K562 (cell line): Measurements from ENCODE around the gene KCNG1. TPM values are rescaled to one million over a fixed set of nuclear protein-coding genes. Genes with fewer than 3 reads are reported as not detected.

Experiments used
- ATAC-seq: fragments of 200-7000 bp; cut with Tn5 transposase; 3 replicates; pipeline ENCODE4 v1.9.1; 2020; ENCODE audit warnings: moderate library complexity
- BruUV-seq: library from RNA; stranded (reverse); fragments of 400-500 nt; replicated peaks from 2 replicates; lab custom pipeline; 2021; lab: Mats Ljungman, UMichigan
- CTCF ChIA-PET: fragments of 300-600 bp; formaldehyde crosslinking; extraction: SDS; loops from one replicate; lab custom pipeline; 2021; ENCODE audit warnings: low intra/inter-chr PET ratio; lab: Yijun Ruan, JAX
- POLR2A ChIA-PET: fragments of 300-600, 350-650 bp; sonication (Branson Sonifier 250); formaldehyde crosslinking; extraction: SDS; loops from one replicate; lab custom pipeline; 2021; ENCODE audit warnings: antibody characterized with exemption, inconsistent platforms; lab: Yijun Ruan, JAX
- DNase-seq, 4 experiments: peaks; one replicate each; pipeline versions ENCODE4 v3.0.0 to v3.0.0-alpha.2; 2011 to 2018; ENCODE audit warnings: low spot score in 3 of 4, mixed read lengths in 3 of 4; ENCODE audit errors: extremely low read depth in 1 of 4
- FAIRE-seq: peaks from 2 replicates; lab custom pipeline; 2011; peaks lifted over from hg19 to GRCh38; lab: Jason Lieb, UNC
- H2AFZ ChIP-seq: 2 replicates; pipeline ENCODE4 v1.6.0; 2011; ENCODE audit warnings: low read depth, low read length, control low read depth, inconsistent platforms
- H3K27ac ChIP-seq: fragments of 200-600 bp; 3 replicates; pipeline ENCODE4 v1.8.0; 2011; ENCODE audit warnings: low read depth, mild to moderate bottlenecking, control low read depth, inconsistent platforms, low read length, moderate library complexity, mixed read lengths; ENCODE audit errors: extremely low read depth
- H3K27me3 ChIP-seq, 2 experiments: fragments of 300-600 bp in 1 of 2; 2 replicates in 1 of 2; 3 replicates in 1 of 2; pipeline versions ENCODE4 v1.6.0 to v1.8.0; 2011; ENCODE audit warnings: inconsistent platforms in 2 of 2, low read length in 2 of 2, mild to moderate bottlenecking in 1 of 2, mixed read lengths in 1 of 2, moderate library complexity in 1 of 2; ENCODE audit not compliant: control insufficient read depth in 2 of 2, insufficient read depth in 2 of 2
- H3K36me3 ChIP-seq: fragments of 300-600 bp; 3 replicates; pipeline ENCODE4 v1.8.0; 2011; ENCODE audit warnings: mild to moderate bottlenecking, low read length, inconsistent platforms; ENCODE audit not compliant: control insufficient read depth, insufficient read depth
- H3K4me1 ChIP-seq, 2 experiments: fragments of 200-600 bp in 1 of 2; replicated peaks in 1 of 2; 2 replicates in 1 of 2; 3 replicates in 1 of 2; pipeline versions ENCODE4 v1.5.1 to v1.8.0; 2011; ENCODE audit warnings: inconsistent platforms in 2 of 2, low read length in 2 of 2, mild to moderate bottlenecking in 1 of 2, mixed read lengths in 1 of 2, moderate library complexity in 1 of 2; ENCODE audit not compliant: control insufficient read depth in 2 of 2, insufficient read depth in 2 of 2
- H3K4me2 ChIP-seq: 2 replicates; pipeline ENCODE4 v1.6.1; 2011; ENCODE audit warnings: low read length, control low read depth, inconsistent platforms, mixed read lengths; ENCODE audit not compliant: insufficient read depth
- H3K4me3 ChIP-seq: fragments of 200-600 bp; sonication (generic), shearing (Covaris generic); 2 replicates; pipeline ENCODE4 v1.5.1; 2016; ENCODE audit warnings: control low read depth, inconsistent platforms
- H3K79me2 ChIP-seq: fragments of 200-600 bp; 3 replicates; pipeline ENCODE4 v1.8.0; 2011; ENCODE audit warnings: low read length, inconsistent platforms; ENCODE audit not compliant: control insufficient read depth, insufficient read depth
- H3K9ac ChIP-seq, 2 experiments: 2 replicates each; pipeline versions ENCODE4 v1.6.0 to v1.6.1; 2011; ENCODE audit warnings: low read depth in 2 of 2, low read length in 2 of 2, control low read depth in 1 of 2, inconsistent platforms in 1 of 2, mild to moderate bottlenecking in 1 of 2, mixed read lengths in 1 of 2; ENCODE audit not compliant: insufficient read depth in 1 of 2
- H3K9me1 ChIP-seq: one replicate; pipeline ENCODE4 v1.6.0; 2011; ENCODE audit warnings: inconsistent platforms, mild to moderate bottlenecking, low read length, moderate library complexity; ENCODE audit not compliant: control insufficient read depth, insufficient read depth
- H3K9me3 ChIP-seq: replicated peaks from 2 replicates; pipeline ENCODE4 v1.5.1; 2011; ENCODE audit warnings: low read depth, low read length, inconsistent platforms; ENCODE audit not compliant: control insufficient read depth, insufficient read depth
- H4K20me1 ChIP-seq: replicated peaks from 2 replicates; pipeline ENCODE4 v1.6.1; 2011; ENCODE audit warnings: low read length, inconsistent platforms, mixed read lengths; ENCODE audit not compliant: control insufficient read depth, insufficient read depth
- CTBP1 ChIP-seq: fragments of 450-650 bp; IDR thresholded peaks from 2 replicates; pipeline ENCODE4 v1.6.1; 2016; ENCODE audit warnings: borderline replicate concordance
- EZH2 ChIP-seq: IDR thresholded peaks from 2 replicates; pipeline ENCODE4 v1.6.1; 2012; ENCODE audit warnings: low read depth, mild to moderate bottlenecking, inconsistent platforms, low read length, borderline replicate concordance
- HIVEP1 ChIP-seq: fragments of 250-450 bp; sonication (Bioruptor Pico); IDR thresholded peaks from 2 replicates; pipeline ENCODE4 v1.4.0; 2020; ENCODE audit warnings: mild to moderate bottlenecking
- ID3 ChIP-seq, 2 experiments: fragments of 250-450 bp in 1 of 2; fragments of 450-650 bp in 1 of 2; sonication (Bioruptor Pico) in 1 of 2; IDR thresholded peaks; 2 replicates each; pipeline versions ENCODE4 v1.6.1 to v1.8.0; 2016 to 2021; ENCODE audit warnings: mild to moderate bottlenecking in 2 of 2, moderate library complexity in 2 of 2, missing compliant biosample characterization in 1 of 2, missing genetic modification characterization in 1 of 2
- MCM2 ChIP-seq: fragments of 450-650 bp; IDR thresholded peaks from 2 replicates; pipeline ENCODE4 v1.6.1; 2017; ENCODE audit warnings: low read depth, mild to moderate bottlenecking
- MXD1 ChIP-seq: fragments of 250-450 bp; sonication (Bioruptor Pico); IDR thresholded peaks from 2 replicates; pipeline ENCODE4 v1.8.0; 2021; ENCODE audit warnings: borderline replicate concordance, mild to moderate bottlenecking, moderate library complexity; ENCODE audit not compliant: poor library complexity, severe bottlenecking
- NEUROD1 ChIP-seq: fragments of 150-350 bp; IDR thresholded peaks from 2 replicates; pipeline ENCODE4 v1.6.1; 2014; ENCODE audit warnings: borderline replicate concordance, low read length, low read depth; ENCODE audit not compliant: partially characterized antibody
- NFATC3 ChIP-seq: fragments of 450-650 bp; IDR thresholded peaks from 2 replicates; pipeline ENCODE4 v1.6.1; 2017; ENCODE audit warnings: mild to moderate bottlenecking
- NFE2 ChIP-seq: IDR thresholded peaks from 2 replicates; pipeline ENCODE4 v1.6.1; 2014; ENCODE audit warnings: antibody characterized with exemption, low read depth
- PCBP2 ChIP-seq: fragments of 200-400 bp; formaldehyde crosslinking; IDR thresholded peaks from 2 replicates; pipeline ENCODE4 v1.6.1; 2018; ENCODE audit warnings: low read length, low read depth, mild to moderate bottlenecking, moderate library complexity; ENCODE audit not compliant: poor library complexity, severe bottlenecking
- POLR2G ChIP-seq: fragments of 200-400 bp; formaldehyde crosslinking; IDR thresholded peaks from 2 replicates; pipeline ENCODE4 v1.6.1; 2017; ENCODE audit warnings: low read depth, mild to moderate bottlenecking, antibody characterized with exemption, low read length, moderate library complexity
- PTBP1 ChIP-seq: fragments of 200-400 bp; formaldehyde crosslinking; IDR thresholded peaks from 2 replicates; pipeline ENCODE4 v1.6.1; 2017; ENCODE audit warnings: low read depth, low read length
- TFAM ChIP-seq: fragments of 250-450 bp; sonication (Bioruptor Pico); conservative IDR thresholded peaks from 2 replicates; pipeline ENCODE4 v1.5.0; 2021; ENCODE audit warnings: mild to moderate bottlenecking, moderate library complexity
- ZBTB7A ChIP-seq: IDR thresholded peaks from 2 replicates; pipeline ENCODE4 v1.6.1; 2011; ENCODE audit warnings: low read depth, mild to moderate bottlenecking, low read length, moderate library complexity, borderline replicate concordance; ENCODE audit not compliant: control insufficient read depth
- ZNF212 ChIP-seq: fragments of 450-650 bp; formaldehyde crosslinking; IDR thresholded peaks from 2 replicates; pipeline ENCODE4 v1.4.0; 2020; ENCODE audit warnings: mild to moderate bottlenecking
- ZNF668 ChIP-seq: fragments of 250-450 bp; sonication (Bioruptor Pico); IDR thresholded peaks from 2 replicates; pipeline ENCODE4 v1.8.0; 2022; ENCODE audit warnings: mild to moderate bottlenecking, inconsistent platforms
- ZNF707 ChIP-seq: fragments of 250-450 bp; sonication (Bioruptor Pico); conservative IDR thresholded peaks from 2 replicates; pipeline ENCODE4 v1.8.0; 2022; ENCODE audit warnings: inconsistent platforms, mild to moderate bottlenecking, moderate library complexity
- WGBS: fragments of 100-300 bp; shearing (Covaris generic); methylation state at CpG from one replicate; pipeline ENCODE4 v1.1.6; 2016; ENCODE audit warnings: low coverage, mixed read lengths; ENCODE audit not compliant: insufficient coverage; ENCODE audit errors: missing lambda C conversion rate; 5-methylcytosine and 5-hydroxymethylcytosine counted together
- in situ Hi-C: fragments of 300-500 bp; cut with MboI; formaldehyde crosslinking; loops from 4 replicates; pipeline ENCODE4 v1.15.0; 2018; ENCODE audit warnings: inconsistent platforms, mixed read lengths
- intact Hi-C: fragments of 100-400 bp; cut with micrococcal nuclease; formaldehyde crosslinking; loops from 2 replicates; pipeline ENCODE4 v1.14.2; 2022
- polyA plus RNA-seq, 8 experiments: library from polyadenylated mRNA; depleted of rRNA in 4 of 8; stranded (reverse) in 5 of 8; unstranded in 3 of 8; fragments of >200 nt; fragmentation: Nextera tagmentation in 2 of 8; fragmentation: Illumina TruSeq in 1 of 8; extraction: Ambion mirVana in 2 of 8; extraction: Trizol in 1 of 8; gene quantifications; 2 replicates each; pipeline versions ENCODE4 v1.2.1 to v1.2.3, GENCODE V29; 2011 to 2014; ENCODE audit warnings: inconsistent platforms in 1 of 8, missing spikeins in 1 of 8
- total RNA-seq, 7 experiments: library from RNA; depleted of rRNA in 6 of 7; stranded (reverse); fragments of >200 nt in 6 of 7; fragmentation: Illumina TruSeq in 2 of 7; extraction: Trizol in 2 of 7; gene quantifications; 2 replicates each; pipeline versions ENCODE4 v1.2.1 to v1.2.3, GENCODE V29; 2011 to 2021; ENCODE audit warnings: low replicate concordance in 1 of 7
- TF ChIP-seq, protein P1 (sequence below): fragments of 250-450 bp; sonication (Bioruptor Pico); IDR thresholded peaks from 2 replicates; pipeline ENCODE4 v1.4.0; 2020

KCNG1 gene
- total and polyA plus RNA-seq, 9 of the 15 experiments (the other 6 are each of a cell fraction or from before 2014, with no cell fraction given), result 0.06 to 1.5 (median 0.22) TPM; not detected in 2

- POLR2A ChIA-PET, result no interaction called here
- peaks cover 26 to 58% of the 10 kb centered on the region in 2 experiments; a peak in 4 of 5 replicates for H3K27me3 ChIP-seq
- H3K4me1 ChIP-seq, result peaks cover 0 to 8% of the 10 kb centered on the region in 2 experiments; a peak in 1 of 5 replicates
- CTCF ChIA-PET, result no interaction called here
- no peak overlapping the region for H3K4me3 ChIP-seq
- TF ChIP-seq ZNF212 (no peak), TFAM (CRISPR knock-in tag) (no peak), ID3 (CRISPR knock-in tag; IDR thresholded peaks at IDR 0.05) (no peak), ID3 (tag; IDR thresholded peaks at IDR 0.05) (no peak), NFE2 (no peak), PTBP1 (no peak), HIVEP1 (CRISPR knock-in tag) (no peak), ZNF668 (no peak), CTBP1 (no peak), MCM2 (no peak), POLR2G (no peak), ZNF707 (CRISPR knock-in tag) (no peak), NFATC3 (no peak), MXD1 (CRISPR knock-in tag) (no peak), PCBP2 (no peak), NEUROD1 (no peak), ZBTB7A (no peak), EZH2 (no peak)
- TF ChIP-seq, protein P1, sequence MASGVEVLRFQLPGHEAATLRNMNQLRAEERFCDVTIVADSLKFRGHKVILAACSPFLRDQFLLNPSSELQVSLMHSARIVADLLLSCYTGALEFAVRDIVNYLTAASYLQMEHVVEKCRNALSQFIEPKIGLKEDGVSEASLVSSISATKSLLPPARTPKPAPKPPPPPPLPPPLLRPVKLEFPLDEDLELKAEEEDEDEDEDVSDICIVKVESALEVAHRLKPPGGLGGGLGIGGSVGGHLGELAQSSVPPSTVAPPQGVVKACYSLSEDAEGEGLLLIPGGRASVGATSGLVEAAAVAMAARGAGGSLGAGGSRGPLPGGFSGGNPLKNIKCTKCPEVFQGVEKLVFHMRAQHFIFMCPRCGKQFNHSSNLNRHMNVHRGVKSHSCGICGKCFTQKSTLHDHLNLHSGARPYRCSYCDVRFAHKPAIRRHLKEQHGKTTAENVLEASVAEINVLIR, result no peak
- no peaks in the 10 kb centered on the region for H3K79me2 ChIP-seq
- H4K20me1 ChIP-seq, result 0 out of 2 replicates have a peak, but pooled peaks cover 3% of the 10 kb centered on the region
- H3K27ac ChIP-seq, result no peak overlapping the region
- H2AFZ ChIP-seq, result no peak overlapping the region
- no peak overlapping the region for H3K4me2 ChIP-seq
- ATAC-seq (no peak), DNase-seq (no peak), FAIRE-seq (no peak)
- in situ Hi-C loops, result loop anchor here (25.0 kb wide), 1 partner anchor 1088 kb away; no protein-coding TSS in a partner anchor
- H3K36me3 ChIP-seq, result no peaks in the 10 kb centered on the region
- intact Hi-C loops, result no loop called here
- BruUV-seq, result no TSS peak
- no peak overlapping the region for H3K9ac ChIP-seq
- no peaks in the 10 kb centered on the region for H3K9me1 ChIP-seq
- no peaks in the 10 kb centered on the region for H3K9me3 ChIP-seq
- WGBS, result 0% methylated on average over 4 of the region's 4 CpGs
Observed at GRCh38 chr20:50999355-50999754, 23.6 kb downstream of the KCNG1 start.
